Measurements from ENCODE around the gene IRGC.

IRGC gene

GRCh38 chr19:43682824-43683661 lies 32.8 kb upstream of the IRGC start:
- ChIA-PET POLR2A (ENCODE audit: low non-redundant PET) (no interaction called here), CTCF (no interaction called here)
- DNase-seq (ENCODE audit: low spot score), result no peak
- H3K27ac ChIP-seq, result no peak overlapping the region
- no peak for TF ChIP-seq CTCF (conservative IDR thresholded peaks at IDR 0.05; ENCODE audit: low read depth)

- DNase-seq (ENCODE audit: low spot score), result no peak
- no peak overlapping the region for H3K27ac ChIP-seq
- CTCF ChIA-PET, result no interaction called here
- POLR2A ChIA-PET (ENCODE audit: low non-redundant PET), result no interaction called here
- no peak for TF ChIP-seq CTCF (conservative IDR thresholded peaks at IDR 0.05; ENCODE audit: low read depth)
These were observed 32.0 kb upstream of the IRGC start for GRCh38 chr19:43683905-43684304.

GRCh38 chr19:43684326-43684725 lies 31.6 kb upstream of the IRGC start:
- no peak overlapping the region for H3K27ac ChIP-seq
- ChIA-PET CTCF (no interaction called here), POLR2A (ENCODE audit: low non-redundant PET) (interaction anchor here (0.6 kb wide), 1 partner anchor 10 kb away, joined by 3 read pairs; no protein-coding TSS in a partner anchor)
- TF ChIP-seq CTCF (conservative IDR thresholded peaks at IDR 0.05; ENCODE audit: low read depth), result no peak
- no peak for DNase-seq (ENCODE audit: low spot score)

- DNase-seq (ENCODE audit: low spot score), result no peak
- CTCF ChIA-PET, result interaction anchor here (0.6 kb wide), 2 partner anchors 74 to 335 kb away, joined by 3 to 7 read pairs; no protein-coding TSS in a partner anchor
- TF ChIP-seq CTCF (conservative IDR thresholded peaks at IDR 0.05; ENCODE audit: low read depth), result no peak
- peak overlapping the region; percentile 45; the same call in 1 of the 2 replicates for H3K27ac ChIP-seq
- POLR2A ChIA-PET (ENCODE audit: low non-redundant PET), result interaction anchor here (1.0 kb wide), 1 partner anchor 19 kb away, joined by 3 read pairs; no protein-coding TSS in a partner anchor
These were observed 28.2 kb upstream of the IRGC start for GRCh38 chr19:43687660-43687997.

- DNase-seq (ENCODE audit: low spot score), result no peak
- POLR2A ChIA-PET (ENCODE audit: low non-redundant PET), result no interaction called here
- CTCF ChIA-PET, result interaction anchor here (0.7 kb wide), 1 partner anchor 991 kb away, joined by 3 read pairs; no protein-coding TSS in a partner anchor
- no peak for TF ChIP-seq CTCF (conservative IDR thresholded peaks at IDR 0.05; ENCODE audit: low read depth)
- no peak overlapping the region for H3K27ac ChIP-seq
These were observed 27.7 kb upstream of the IRGC start for GRCh38 chr19:43688059-43688701.

GRCh38 chr19:43690444-43690843 lies 25.4 kb upstream of the IRGC start:
- H3K27ac ChIP-seq, result no peak overlapping the region
- no peak for TF ChIP-seq CTCF (conservative IDR thresholded peaks at IDR 0.05; ENCODE audit: low read depth)
- DNase-seq (ENCODE audit: low spot score), result no peak
- CTCF ChIA-PET, result no interaction called here
- POLR2A ChIA-PET (ENCODE audit: low non-redundant PET), result no interaction called here
